Right forelimb (tissue), 1 donor: ENCODE results near the gene TARS2.
A peak's percentile ranks its signal among the peaks of the same experiment; 100 is the strongest.

Source experiments
- DNase-seq: peaks from one replicate; pipeline ENCODE4 v3.0.0-alpha.2; 2018

The TARS2 gene

DNA sequence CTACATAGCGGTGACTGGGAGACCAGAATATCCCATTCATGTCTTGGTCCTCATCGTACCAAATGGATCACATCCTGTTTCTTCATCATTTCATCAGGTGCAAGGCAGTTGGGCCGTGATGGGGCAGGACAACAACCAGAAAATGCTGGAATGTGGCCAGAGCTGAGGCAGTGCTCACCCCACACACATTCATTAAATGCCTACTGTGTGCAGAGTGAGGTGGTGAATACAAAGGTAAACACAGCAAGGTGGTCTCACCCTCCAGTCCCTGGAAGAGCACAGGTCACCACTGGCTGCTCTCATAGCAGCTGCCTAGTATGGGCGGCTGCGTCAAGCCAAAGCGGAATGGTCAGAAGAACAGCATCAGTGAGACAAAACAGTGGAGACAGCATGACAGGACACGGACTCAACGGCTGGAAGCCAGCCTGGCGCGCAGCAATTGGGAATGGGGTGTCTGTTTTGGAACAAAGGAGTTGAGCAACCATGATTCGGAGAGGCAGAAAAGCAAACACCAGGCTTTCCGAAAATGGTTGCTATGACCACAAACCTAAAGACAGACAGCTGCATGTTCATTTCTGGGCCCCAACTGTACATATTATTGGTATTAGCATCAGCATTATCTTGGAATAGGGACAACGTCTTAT, 56.4 kb downstream of the TARS2 start:
- DNase-seq, result no peak

- DNase-seq, result no peak
Measured at GRCh38 chr1:150544204-150544603, 57.0 kb downstream of the TARS2 start.

DNA sequence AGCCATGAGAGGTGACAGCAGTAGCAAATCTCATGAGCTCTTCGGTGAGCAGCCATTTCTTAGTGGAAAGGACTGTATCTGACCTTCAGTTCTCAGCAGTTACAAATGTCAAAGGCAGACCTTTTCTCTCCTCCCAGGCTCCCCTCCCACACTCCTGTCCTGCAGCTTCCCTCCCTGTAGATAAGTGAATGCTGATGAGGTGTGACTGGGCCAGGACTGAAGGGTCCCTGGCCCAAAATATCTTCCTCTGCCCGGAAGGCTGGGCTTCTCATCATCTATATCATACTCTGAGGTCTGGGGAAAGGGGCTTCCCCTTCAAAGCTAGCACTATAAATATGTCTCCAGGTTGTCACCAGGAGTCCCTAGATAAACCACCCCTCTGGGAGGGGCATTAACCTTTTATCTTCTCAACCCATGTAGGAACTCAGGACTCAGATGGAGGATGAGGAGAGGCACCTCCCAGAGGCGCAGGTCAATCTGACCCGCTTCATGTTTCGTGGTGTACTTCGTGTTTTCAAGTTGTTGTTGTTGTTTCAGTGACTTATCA, 58.3 kb downstream of the TARS2 start:
- DNase-seq, result no peak

GRCh38 chr1:150546294-150546937, 59.2 kb downstream of the TARS2 start:
- no peak for DNase-seq

GRCh38 chr1:150548324-150548631, 61.1 kb downstream of the TARS2 start:
- DNase-seq, result no peak

GRCh38 chr1:150548632-150549495, 61.6 kb downstream of the TARS2 start, which contains the start of gene ADAMTSL4:
Gene ADAMTSL4, plus strand, starts transcription at chr1:150549408. Its CDS starts 2,881 bp downstream, at chr1:150552289.
- DNase-seq, result peak; percentile 81

GRCh38 chr1:150549496-150550221, 62.4 kb downstream of the TARS2 start:
- DNase-seq, result no peak

DNA sequence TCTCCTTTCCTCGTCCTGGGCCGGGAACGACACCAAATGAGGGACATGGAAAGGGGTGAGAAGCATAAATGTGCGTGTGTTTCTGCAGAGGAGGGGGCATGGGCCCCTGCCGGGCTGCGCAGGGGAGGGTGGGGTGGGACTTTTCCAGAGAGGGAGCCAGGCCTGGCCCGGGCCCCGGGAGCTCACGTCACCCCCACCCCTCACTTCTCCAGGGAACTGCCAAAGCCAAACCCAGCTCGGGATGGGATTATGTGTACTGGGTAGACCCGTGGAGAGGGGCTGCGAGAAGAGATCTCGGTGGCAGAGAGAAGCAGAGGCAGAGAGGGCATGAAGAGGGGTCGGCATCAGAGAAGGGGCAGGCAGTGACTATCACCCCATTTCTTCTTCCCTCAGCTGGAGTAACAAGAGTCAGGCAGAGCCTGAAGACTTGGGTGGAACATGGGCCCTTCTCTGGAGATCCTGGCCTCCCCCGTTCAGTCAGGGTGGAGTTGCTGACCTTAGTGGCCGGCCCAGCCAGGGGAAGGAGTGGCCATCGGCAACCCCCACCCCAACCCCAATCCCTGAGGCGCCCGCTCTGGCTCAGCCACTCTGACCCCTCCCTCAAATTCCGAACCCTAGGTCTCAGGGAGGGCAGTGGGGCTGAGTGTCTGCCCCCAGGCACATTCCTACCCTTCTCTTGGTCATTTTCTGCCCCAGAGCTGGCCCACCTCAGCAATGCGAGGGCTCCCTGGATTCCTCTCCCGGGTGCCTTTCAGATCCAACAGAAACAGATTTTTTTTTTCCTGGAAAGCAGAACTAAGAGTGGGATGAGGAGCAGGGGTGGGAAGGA, 63.2 kb downstream of the TARS2 start:
- DNase-seq, result peak; percentile 83

GRCh38 chr1:150551051-150551783, 64.0 kb downstream of the TARS2 start:
- peak; percentile 65 for DNase-seq

GRCh38 chr1:150551784-150552127, 64.5 kb downstream of the TARS2 start:
- DNase-seq, result no peak

DNA sequence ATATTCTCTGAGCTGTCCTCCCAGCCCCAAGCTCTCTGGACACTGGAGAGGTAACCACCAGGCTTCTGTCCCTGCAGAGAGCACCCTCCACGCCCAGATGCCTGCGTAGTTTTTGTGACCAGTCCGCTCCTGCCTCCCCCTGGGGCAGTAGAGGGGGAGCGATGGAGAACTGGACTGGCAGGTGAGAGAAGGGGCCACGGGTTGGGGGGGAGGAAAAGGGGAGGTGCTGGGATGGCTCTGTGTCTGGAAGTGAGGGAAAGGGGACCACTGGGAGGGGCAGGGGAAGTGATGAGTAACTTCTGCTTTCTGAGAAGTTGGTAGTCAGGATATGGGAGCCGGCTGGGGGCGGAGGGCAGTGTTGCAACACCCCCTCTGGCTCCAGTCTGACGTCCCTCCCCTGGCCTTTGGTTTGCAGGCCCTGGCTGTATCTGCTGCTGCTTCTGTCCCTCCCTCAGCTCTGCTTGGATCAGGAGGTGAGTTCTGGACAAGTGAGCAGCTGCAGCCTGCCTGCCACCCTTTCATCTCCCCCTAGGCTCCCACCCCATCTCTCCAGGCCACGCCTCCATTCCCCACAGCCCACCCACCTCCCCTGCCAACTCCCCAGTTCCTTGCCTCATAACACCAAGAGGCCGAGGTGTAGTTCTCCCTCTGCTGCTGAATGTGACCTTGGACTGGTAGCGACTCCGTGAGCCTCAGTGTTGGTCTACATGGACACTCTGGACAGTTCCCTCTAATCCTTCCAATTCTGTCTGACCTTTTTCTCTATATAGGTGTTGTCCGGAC, 65.1 kb downstream of the TARS2 start:
- peak; percentile 70 for DNase-seq

DNA sequence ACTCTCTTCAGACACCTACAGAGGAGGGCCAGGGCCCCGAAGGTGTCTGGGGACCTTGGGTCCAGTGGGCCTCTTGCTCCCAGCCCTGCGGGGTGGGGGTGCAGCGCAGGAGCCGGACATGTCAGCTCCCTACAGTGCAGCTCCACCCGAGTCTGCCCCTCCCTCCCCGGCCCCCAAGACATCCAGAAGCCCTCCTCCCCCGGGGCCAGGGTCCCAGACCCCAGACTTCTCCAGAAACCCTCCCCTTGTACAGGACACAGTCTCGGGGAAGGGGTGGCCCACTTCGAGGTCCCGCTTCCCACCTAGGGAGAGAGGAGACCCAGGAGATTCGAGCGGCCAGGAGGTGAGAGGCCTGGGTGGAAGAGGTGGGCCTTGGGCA, 65.7 kb downstream of the TARS2 start:
- no peak for DNase-seq

DNA sequence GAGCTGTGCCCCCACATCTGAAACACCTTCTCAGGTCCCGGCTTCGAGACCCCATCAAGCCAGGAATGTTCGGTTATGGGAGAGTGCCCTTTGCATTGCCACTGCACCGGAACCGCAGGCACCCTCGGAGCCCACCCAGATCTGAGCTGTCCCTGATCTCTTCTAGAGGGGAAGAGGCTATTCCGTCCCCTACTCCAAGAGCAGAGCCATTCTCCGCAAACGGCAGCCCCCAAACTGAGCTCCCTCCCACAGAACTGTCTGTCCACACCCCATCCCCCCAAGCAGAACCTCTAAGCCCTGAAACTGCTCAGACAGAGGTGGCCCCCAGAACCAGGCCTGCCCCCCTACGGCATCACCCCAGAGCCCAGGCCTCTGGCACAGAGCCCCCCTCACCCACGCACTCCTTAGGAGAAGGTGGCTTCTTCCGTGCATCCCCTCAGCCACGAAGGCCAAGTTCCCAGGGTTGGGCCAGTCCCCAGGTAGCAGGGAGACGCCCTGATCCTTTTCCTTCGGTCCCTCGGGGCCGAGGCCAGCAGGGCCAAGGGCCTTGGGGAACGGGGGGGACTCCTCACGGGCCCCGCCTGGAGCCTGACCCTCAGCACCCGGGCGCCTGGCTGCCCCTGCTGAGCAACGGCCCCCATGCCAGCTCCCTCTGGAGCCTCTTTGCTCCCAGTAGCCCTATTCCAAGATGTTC, 66.3 kb downstream of the TARS2 start:
- DNase-seq, result no peak

- DNase-seq, result no peak
Measured at GRCh38 chr1:150554086-150554452, 66.8 kb downstream of the TARS2 start.

- no peak for DNase-seq
Measured at GRCh38 chr1:150555198-150555970, 68.2 kb downstream of the TARS2 start.

GRCh38 chr1:150555971-150556865, 69.0 kb downstream of the TARS2 start:
- peak; percentile 37 for DNase-seq

DNA sequence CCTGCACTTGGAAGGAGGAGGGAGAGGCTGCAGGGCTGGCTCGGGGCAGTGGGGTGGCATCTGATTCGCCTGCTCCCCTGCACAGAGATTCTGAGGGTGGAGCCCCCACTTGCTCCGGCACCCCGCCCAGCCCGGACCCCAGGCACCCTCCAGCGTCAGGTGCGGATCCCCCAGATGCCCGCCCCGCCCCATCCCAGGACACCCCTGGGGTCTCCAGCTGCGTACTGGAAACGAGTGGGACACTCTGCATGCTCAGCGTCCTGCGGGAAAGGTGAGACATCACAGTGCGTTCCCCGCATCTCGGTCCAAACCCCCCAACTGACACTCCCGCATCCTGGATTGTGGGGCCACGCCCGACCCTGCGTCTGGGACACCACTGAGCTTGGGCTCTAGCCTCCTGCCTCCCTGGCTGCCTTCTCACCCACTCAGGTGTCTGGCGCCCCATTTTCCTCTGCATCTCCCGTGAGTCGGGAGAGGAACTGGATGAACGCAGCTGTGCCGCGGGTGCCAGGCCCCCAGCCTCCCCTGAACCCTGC, 69.9 kb downstream of the TARS2 start:
- peak; percentile 36 for DNase-seq
